Measurements from ENCODE around the gene DNAH11.

- no peak for TF ChIP-seq ATRX (CRISPR knock-in tag; IDR thresholded peaks at IDR 0.05; ENCODE audit: borderline replicate concordance)
- TF ChIP-seq TCF7L2 (IDR thresholded peaks at IDR 0.05; ENCODE audit: low read depth, low read length) = no peak
- no peak for TF ChIP-seq CTCF (CRISPR knock-in tag; IDR thresholded peaks at IDR 0.05)
- TF ChIP-seq CBX5 (CRISPR knock-in tag; IDR thresholded peaks at IDR 0.05; ENCODE audit: borderline replicate concordance) = no peak
- no peak for TF ChIP-seq ZBTB1 (CRISPR knock-in tag; IDR thresholded peaks at IDR 0.05; ENCODE audit: borderline replicate concordance)
- TF ChIP-seq PBX2 (CRISPR knock-in tag; IDR thresholded peaks at IDR 0.05) = no peak
- TF ChIP-seq FOXM1 (CRISPR knock-in tag; IDR thresholded peaks at IDR 0.05) = no peak
- TF ChIP-seq ZFP37 (CRISPR knock-in tag; IDR thresholded peaks at IDR 0.05; ENCODE audit: borderline replicate concordance) = no peak
- no peak for TF ChIP-seq ZBTB20 (CRISPR knock-in tag; IDR thresholded peaks at IDR 0.05; ENCODE audit: borderline replicate concordance, low read depth)
- no peak for TF ChIP-seq PBX3 (CRISPR knock-in tag; IDR thresholded peaks at IDR 0.05; ENCODE audit: borderline replicate concordance)
- TF ChIP-seq MTA1 (CRISPR knock-in tag; IDR thresholded peaks at IDR 0.05; ENCODE audit: borderline replicate concordance) = no peak
- no peak for TF ChIP-seq USF2 (IDR thresholded peaks at IDR 0.05; ENCODE audit: low read depth, low read length)
- no peak for TF ChIP-seq USF2 (CRISPR knock-in tag; IDR thresholded peaks at IDR 0.05; ENCODE audit: borderline replicate concordance)
Observed at GRCh38 chr7:21934808-21935207, 392.0 kb downstream of the DNAH11 start.

Measured in HepG2 (cell line).